Activated naive CD4-positive, alpha-beta T cell treated with anti-CD3 and anti-CD28 coated beads, Interleukin-2, amount 10 ng/mL, durations not matched to agents 7 days and 5 days (primary cell): ENCODE data around the gene SDR39U1.
A peak's percentile ranks its signal among the peaks of the same experiment; 100 is the strongest.
"Not testable (repeated sequence)": the region's sequence is repeated elsewhere in the genome, so short reads cannot be mapped to it uniquely, and the experiment has no call there.

ENCODE experiments used
- CTCF ChIA-PET: fragments of 350-600 bp; sonication (Branson Sonifier 250); formaldehyde crosslinking; loops from one replicate; lab custom pipeline; 2021; ENCODE audit warnings: antibody characterized with exemption; lab: Charles Lee
- DNase-seq: peaks from one replicate; pipeline ENCODE4 v3.0.0-alpha.2; 2020
- H3K27ac Mint-ChIP-seq: one replicate; pipeline ENCODE4 v1.8.0; 2021; ENCODE audit warnings: mild to moderate bottlenecking, moderate library complexity, mixed read lengths
- H3K27me3 Mint-ChIP-seq: one replicate; pipeline ENCODE4 v1.8.0; 2021; ENCODE audit warnings: mild to moderate bottlenecking, mixed read lengths
- H3K36me3 Mint-ChIP-seq: one replicate; pipeline ENCODE4 v1.8.0; 2021; ENCODE audit warnings: mixed read lengths
- H3K4me1 Mint-ChIP-seq: one replicate; pipeline ENCODE4 v1.8.0; 2021; ENCODE audit warnings: mixed read lengths
- H3K4me3 Mint-ChIP-seq: one replicate; pipeline ENCODE4 v1.8.0; 2021; ENCODE audit warnings: mild to moderate bottlenecking, moderate library complexity, mixed read lengths
- H3K9me3 Mint-ChIP-seq: one replicate; pipeline ENCODE4 v1.8.0; 2021; ENCODE audit warnings: mixed read lengths

The SDR39U1 gene

DNA sequence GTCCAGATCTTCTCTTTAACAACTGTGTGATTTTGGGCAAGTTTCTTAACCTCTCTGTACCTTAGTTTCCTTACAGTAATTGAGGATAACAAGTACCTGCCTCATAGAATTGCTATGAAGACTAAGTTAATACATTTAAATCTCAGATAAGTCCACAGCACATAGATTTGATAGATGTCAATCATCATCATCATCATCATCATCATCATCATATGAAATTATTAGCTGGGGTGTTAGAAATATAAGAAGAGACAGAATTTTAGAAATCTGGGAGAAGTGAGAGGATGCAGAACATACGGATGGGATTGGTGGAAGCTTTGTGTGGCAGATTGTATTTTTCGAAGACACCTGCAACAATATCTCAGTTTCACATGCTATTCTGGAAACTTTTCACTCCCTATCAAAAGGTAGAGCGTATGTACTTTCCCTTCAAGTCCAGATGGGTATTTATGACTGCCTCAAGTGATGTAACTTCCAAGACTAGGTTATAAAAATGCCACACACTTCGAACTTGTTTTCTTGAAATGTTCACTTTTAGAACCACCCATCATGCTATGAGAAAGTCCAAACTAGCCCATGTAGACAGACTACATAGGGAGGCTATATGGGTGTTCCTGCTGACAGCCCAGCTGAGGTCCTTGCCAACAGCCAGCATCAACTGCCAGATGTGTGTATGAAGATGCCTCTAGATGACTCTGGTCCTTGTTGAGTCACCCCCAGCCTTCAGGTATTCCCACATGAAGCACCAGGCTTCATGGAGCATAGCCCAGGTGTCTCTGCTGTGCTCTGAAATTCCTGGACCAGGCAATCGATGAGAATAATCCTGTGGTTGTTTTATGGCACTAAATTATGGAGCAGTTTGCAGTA lies 20.7 kb upstream of the SDR39U1 start:
- H3K9me3 Mint-ChIP-seq = peaks cover 4% of the 10 kb centered on the region
- no peaks in the 10 kb centered on the region for H3K27me3 Mint-ChIP-seq
- CTCF ChIA-PET = no interaction called here
- H3K4me1 Mint-ChIP-seq = peaks cover 35% of the 10 kb centered on the region
- no peak overlapping the region for H3K4me3 Mint-ChIP-seq
- peaks cover 14% of the 10 kb centered on the region for H3K36me3 Mint-ChIP-seq
- H3K27ac Mint-ChIP-seq = no peak overlapping the region
- DNase-seq = no peak

DNA sequence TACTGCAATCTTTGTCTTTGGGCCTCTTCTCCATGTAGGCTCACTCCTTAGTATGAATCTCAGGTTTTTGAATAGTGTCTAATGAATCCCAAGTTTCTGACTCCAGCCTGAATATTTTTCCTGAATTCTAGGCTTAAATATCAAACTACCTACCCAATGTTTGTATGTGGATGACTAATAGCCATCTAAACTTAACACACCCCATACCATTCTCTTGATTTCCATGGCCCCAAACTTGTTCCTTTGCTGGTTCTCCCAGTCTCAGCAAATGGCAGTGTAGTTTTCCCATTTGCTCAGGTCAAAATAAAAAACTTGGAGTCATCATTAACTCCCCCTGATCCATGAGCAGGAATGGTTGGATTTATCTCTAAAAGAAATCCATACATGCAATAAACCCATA lies 18.8 kb upstream of the SDR39U1 start:
- CTCF ChIA-PET = interaction anchor here (1.0 kb wide), 1 partner anchor 20 kb away, joined by 3 read pairs; no protein-coding TSS in a partner anchor
- no peak overlapping the region for H3K27ac Mint-ChIP-seq

DNA sequence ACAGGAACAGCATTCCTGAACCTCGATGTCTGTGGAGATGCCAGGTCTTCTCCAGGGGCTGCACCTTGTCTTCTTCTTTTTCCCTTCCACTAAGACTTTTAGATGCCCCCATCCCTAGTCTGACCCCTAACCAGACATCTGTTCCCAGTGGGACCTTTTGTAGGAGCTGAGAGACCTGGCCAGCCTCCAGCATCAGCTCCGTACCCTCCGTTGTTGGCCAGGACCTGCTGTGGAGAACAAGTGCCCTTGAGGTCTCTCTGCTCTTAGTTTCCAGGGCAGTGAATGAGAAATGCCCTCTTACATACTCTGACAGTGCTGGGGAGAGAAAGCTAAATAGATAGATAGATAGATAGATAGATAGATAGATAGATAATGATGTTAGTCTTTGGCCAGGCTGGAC lies 16.8 kb upstream of the SDR39U1 start:
- Mint-ChIP-seq H3K4me3 (no peak overlapping the region), H3K27me3 (no peaks in the 10 kb centered on the region), H3K36me3 (peaks cover 9% of the 10 kb centered on the region), H3K27ac (no peak overlapping the region), H3K9me3 (peaks cover 8% of the 10 kb centered on the region), H3K4me1 (peaks cover 19% of the 10 kb centered on the region)
- CTCF ChIA-PET = no interaction called here
- DNase-seq = no peak

More for the DNA sequence above, 18.8 kb upstream of the SDR39U1 start:
- Mint-ChIP-seq H3K4me1 (peaks cover 37% of the 10 kb centered on the region), H3K36me3 (peaks cover 7% of the 10 kb centered on the region), H3K27me3 (no peaks in the 10 kb centered on the region), H3K9me3 (peaks cover 4% of the 10 kb centered on the region), H3K4me3 (no peak overlapping the region)
- DNase-seq = no peak

DNA sequence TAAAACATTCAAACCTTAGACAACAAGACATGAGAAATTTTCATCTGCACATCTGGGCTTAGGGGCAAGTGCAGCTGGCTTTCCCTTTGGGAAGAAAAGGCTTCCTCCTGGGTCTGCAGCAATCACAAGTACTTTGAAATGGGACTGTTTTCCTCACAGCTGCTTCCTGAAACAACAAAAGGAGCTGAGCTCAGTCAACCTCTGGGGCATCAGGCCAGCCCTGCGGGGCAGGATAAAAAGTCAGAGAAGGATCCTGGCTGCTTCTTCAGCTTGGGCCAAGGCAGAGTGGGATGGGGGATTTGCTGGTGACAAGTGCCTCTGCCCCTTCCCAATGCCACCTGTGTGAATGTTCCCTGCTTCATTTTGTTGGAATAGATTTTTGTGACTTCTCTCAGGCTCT lies 16.2 kb upstream of the SDR39U1 start:
- peaks cover 14% of the 10 kb centered on the region for H3K36me3 Mint-ChIP-seq
- DNase-seq = no peak
- CTCF ChIA-PET = interaction anchor here (1.7 kb wide), 1 partner anchor 25 kb away, joined by 6 read pairs; no protein-coding TSS in a partner anchor

DNA sequence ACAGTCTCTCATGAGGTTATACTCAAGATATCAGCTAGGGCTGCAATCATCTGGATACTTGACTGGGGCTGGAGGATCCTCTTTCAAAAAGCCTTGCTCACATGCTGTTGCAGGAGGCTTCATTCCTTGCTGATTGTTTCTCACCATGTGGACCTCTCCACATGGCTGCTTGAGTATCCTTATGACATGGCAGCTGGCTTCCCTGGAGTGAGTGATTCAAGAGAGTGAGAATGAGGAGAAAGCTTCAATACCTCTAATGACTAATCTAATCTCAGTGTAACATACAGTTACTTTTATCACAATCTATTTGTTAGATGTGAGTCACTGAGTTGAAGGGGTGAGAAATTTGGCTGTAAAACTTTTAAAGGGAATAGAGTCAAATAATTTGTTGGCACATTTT lies 14.4 kb upstream of the SDR39U1 start:
- peaks cover 18% of the 10 kb centered on the region for H3K9me3 Mint-ChIP-seq
- no peak overlapping the region for H3K4me3 Mint-ChIP-seq
- no peak overlapping the region for H3K27ac Mint-ChIP-seq
- H3K27me3 Mint-ChIP-seq = no peaks in the 10 kb centered on the region
- peaks cover 22% of the 10 kb centered on the region for H3K36me3 Mint-ChIP-seq
- H3K4me1 Mint-ChIP-seq = peaks cover 11% of the 10 kb centered on the region
- CTCF ChIA-PET = interaction anchor here (0.5 to 1.7 kb wide), 2 partner anchors 26 to 125 kb away, joined by 3 to 6 read pairs; no protein-coding TSS in a partner anchor
- no peak for DNase-seq

More for the DNA sequence above, 16.2 kb upstream of the SDR39U1 start:
- peaks cover 18% of the 10 kb centered on the region for H3K4me1 Mint-ChIP-seq
- H3K27me3 Mint-ChIP-seq = no peaks in the 10 kb centered on the region
- H3K27ac Mint-ChIP-seq = no peak overlapping the region
- H3K4me3 Mint-ChIP-seq = no peak overlapping the region
- peaks cover 13% of the 10 kb centered on the region for H3K9me3 Mint-ChIP-seq

DNA sequence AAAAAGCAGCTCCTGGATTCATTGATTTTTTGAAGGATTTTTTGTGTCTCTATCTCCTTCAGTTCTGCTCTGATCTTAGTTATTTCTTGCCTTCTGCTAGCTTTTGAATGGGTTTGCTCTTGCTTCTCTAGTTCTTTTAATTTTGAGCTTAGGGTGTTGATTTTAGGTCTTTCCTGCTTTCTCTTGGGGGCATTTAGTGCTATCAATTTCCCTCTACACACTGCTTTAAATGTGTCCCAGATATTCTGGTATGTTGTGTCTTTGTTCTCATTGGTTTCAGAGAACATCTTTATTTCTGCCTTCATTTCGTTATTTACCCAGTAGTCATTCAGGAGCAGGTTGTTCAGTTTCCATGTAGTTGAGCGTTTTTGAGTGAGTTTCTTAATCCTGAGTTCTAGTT lies 8.3 kb upstream of the SDR39U1 start:
- not testable (repeated sequence) for H3K4me1 Mint-ChIP-seq

DNA sequence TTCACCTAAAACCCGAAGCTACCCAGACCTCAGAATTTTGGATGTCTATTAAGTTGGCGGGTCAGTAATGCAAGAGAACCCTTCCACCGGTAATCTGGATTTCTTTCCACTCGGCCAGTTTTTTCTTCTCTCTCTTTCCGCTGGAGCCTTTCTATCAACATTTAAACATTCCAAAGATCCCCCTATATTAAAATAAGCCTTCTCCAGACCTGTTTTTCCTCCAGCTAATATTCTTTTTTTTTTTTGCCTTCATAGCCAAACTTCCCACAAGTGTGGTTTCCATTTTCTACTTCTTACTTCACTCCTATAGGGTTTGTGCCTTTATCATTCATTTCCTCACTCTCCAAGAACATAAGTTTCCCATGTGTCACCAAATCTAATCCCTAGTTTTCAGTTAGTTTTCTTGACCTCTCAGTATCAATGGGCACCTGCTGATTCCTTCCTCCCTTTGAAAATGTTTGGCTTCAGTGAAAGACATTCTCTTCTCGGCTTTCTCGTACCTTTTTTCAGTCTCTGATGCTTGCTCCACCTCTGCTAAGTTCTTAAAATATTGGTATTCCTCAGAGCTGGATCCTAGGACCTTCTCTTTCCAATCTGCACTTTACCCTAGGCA lies 583 bp upstream of the SDR39U1 start:
- CTCF ChIA-PET = interaction anchor here (0.7 to 4.0 kb wide), 2 partner anchors 12 to 362 kb away, joined by 3 to 35 read pairs; partner anchors contain the start of gene KHNYN
- peaks cover 46% of the 10 kb centered on the region for H3K36me3 Mint-ChIP-seq
- H3K27ac Mint-ChIP-seq = peak overlapping the region; percentile 98
- peak overlapping the region; percentile 97 for H3K4me3 Mint-ChIP-seq
- peaks cover 48% of the 10 kb centered on the region for H3K4me1 Mint-ChIP-seq
- no peak for DNase-seq
- H3K27me3 Mint-ChIP-seq = no peaks in the 10 kb centered on the region
- H3K9me3 Mint-ChIP-seq = no peaks in the 10 kb centered on the region

More for the DNA sequence above, 8.3 kb upstream of the SDR39U1 start:
- H3K27ac Mint-ChIP-seq, H3K27me3 Mint-ChIP-seq, H3K4me3 Mint-ChIP-seq, CTCF ChIA-PET, DNase-seq: not testable (repeated sequence)
- peaks cover 18% of the 10 kb centered on the region for H3K9me3 Mint-ChIP-seq
- peaks cover 29% of the 10 kb centered on the region for H3K36me3 Mint-ChIP-seq

DNA sequence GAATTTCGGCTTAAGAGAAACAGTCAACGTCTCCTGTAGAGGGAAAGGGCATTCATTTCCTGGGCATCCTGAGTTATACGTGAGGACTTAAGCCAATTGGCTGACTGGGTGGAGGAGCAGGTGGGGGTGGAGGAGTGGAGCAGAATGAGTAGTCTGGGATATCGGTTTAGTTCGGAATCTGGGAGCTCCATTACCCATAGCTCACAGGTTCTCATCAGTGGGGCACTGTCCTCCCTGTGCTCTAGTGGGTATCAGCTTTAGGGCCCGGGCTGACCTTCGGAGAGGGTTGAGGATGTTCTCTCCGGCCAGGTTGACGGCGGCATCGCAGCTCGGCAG lies 704 bp downstream of the SDR39U1 start:
- Mint-ChIP-seq H3K27ac (peak overlapping the region; percentile 98), H3K9me3 (no peaks in the 10 kb centered on the region), H3K4me1 (peaks cover 60% of the 10 kb centered on the region), H3K27me3 (no peaks in the 10 kb centered on the region), H3K36me3 (peaks cover 51% of the 10 kb centered on the region), H3K4me3 (peak overlapping the region; percentile 97)
- CTCF ChIA-PET = interaction anchor here (1.2 to 4.0 kb wide), 5 partner anchors 9 to 113 kb away, joined by 3 to 35 read pairs (median 4); partner anchors contain the start of gene KHNYN
- no peak for DNase-seq

DNA sequence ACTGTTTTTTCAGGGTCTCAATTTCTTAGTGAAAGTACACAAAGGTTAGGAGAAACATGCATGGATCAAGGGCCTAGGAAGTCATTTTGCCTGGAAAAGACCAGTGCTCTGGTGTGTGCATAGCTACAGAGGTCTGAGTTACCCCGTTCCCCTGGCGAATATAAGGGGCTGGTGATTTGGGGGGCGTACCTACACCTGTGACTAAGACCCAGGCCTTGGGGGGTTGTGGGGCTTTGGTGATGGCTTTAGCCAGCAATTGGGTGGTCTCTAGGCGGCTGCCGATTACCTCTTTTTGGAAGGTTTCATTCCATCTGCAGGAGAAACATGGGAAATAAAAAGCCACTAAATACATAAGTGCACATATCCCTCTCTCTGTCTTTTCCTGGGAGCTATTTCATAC lies 1.1 kb downstream of the SDR39U1 start:
- Mint-ChIP-seq H3K9me3 (no peaks in the 10 kb centered on the region), H3K27ac (peak overlapping the region; percentile 98), H3K4me3 (peak overlapping the region; percentile 97), H3K4me1 (peaks cover 64% of the 10 kb centered on the region), H3K36me3 (peaks cover 55% of the 10 kb centered on the region), H3K27me3 (no peaks in the 10 kb centered on the region)
- no peak for DNase-seq
- CTCF ChIA-PET = interaction anchor here (1.2 to 4.0 kb wide), 5 partner anchors 8 to 112 kb away, joined by 3 to 35 read pairs (median 4); partner anchors contain the start of gene KHNYN

DNA sequence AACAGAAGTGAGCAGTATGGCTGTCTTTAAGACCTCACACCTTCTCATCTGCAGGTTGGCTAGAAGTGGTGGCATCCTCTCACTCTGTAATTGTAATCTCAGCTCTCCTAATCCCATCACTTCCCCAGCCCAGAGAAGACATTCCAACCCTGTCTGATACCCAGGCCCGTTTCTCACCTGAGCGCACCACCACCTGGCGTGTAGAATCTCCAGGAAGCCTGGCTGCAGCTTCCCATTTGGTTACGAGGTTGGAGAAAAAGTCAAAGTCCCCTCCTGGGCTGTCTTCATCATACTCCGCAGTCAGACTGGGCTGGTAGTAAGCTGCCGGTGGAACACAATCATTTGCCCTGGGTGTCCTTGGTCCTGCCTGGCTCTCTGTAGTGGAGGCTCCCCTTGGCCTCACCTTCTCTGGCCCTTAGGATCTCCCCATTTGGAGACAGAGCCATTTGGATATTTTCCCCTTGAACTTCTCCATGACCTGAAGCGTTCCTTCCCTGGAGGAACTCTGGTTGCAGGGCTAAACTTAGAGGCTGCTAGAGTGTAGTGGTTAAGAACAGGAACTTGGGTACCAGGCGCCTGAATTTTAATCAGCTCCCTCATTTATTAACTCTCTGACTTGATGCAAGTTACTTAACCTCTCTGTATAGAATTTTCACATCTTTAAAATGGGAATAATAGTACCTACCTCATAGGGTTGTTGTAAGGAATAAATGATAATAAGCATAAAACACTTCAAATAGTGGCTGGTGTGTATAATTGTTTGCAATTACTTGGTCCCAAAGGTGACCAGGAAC lies 1.8 kb downstream of the SDR39U1 start:
- peak overlapping the region; percentile 98 for H3K27ac Mint-ChIP-seq
- H3K36me3 Mint-ChIP-seq = peaks cover 57% of the 10 kb centered on the region
- H3K4me1 Mint-ChIP-seq = peaks cover 70% of the 10 kb centered on the region
- H3K9me3 Mint-ChIP-seq = no peaks in the 10 kb centered on the region
- H3K27me3 Mint-ChIP-seq = no peaks in the 10 kb centered on the region
- no peak for DNase-seq
- peak overlapping the region; percentile 97 for H3K4me3 Mint-ChIP-seq
- CTCF ChIA-PET = interaction anchor here (1.2 to 4.0 kb wide), 5 partner anchors 8 to 112 kb away, joined by 3 to 35 read pairs (median 4); partner anchors contain the start of gene KHNYN

DNA sequence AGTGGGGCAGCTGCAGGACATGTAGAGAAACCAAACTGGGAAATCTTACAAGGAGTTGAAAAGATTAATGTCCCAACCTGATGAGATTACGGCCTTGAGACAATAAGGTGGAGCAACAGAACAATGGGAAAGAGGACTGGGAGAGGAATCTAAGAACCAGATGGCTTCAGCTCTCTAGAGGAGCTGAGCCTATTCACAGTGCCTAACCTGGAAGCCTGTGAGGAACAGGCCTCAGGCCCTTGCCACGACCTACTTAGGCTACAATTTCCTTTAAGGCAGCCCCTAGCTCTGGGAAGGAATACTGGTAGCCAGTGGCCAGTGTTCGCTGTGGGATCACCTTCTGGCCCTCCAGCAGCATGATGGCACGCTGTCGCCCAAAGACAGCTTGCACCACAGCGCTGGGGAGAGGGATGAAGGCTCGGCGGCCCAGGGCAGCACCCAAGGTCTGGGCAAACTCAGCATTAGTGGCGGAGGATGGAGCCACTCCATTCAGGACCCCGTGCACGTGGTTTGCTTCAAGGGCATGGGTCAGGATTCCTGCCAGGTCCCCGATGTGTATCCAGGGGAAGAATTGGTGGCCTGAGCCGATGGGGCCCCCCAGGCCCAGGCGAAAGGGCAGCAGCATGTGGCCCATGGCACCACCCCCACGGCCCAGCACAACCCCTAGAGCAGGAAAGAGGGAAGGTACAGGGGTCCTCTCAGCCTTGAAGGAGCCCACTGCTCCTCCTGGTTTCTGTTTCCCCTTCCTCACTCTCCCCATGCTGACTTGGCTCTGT lies 2.6 kb downstream of the SDR39U1 start:
- H3K27me3 Mint-ChIP-seq = no peaks in the 10 kb centered on the region
- H3K4me1 Mint-ChIP-seq = peaks cover 78% of the 10 kb centered on the region
- H3K27ac Mint-ChIP-seq = no peak overlapping the region
- DNase-seq = no peak
- no peak overlapping the region for H3K4me3 Mint-ChIP-seq
- CTCF ChIA-PET = interaction anchor here (3.9 to 4.0 kb wide), 2 partner anchors 9 to 107 kb away, joined by 20 to 35 read pairs; partner anchors contain the start of gene KHNYN
- no peaks in the 10 kb centered on the region for H3K9me3 Mint-ChIP-seq
- peaks cover 64% of the 10 kb centered on the region for H3K36me3 Mint-ChIP-seq

DNA sequence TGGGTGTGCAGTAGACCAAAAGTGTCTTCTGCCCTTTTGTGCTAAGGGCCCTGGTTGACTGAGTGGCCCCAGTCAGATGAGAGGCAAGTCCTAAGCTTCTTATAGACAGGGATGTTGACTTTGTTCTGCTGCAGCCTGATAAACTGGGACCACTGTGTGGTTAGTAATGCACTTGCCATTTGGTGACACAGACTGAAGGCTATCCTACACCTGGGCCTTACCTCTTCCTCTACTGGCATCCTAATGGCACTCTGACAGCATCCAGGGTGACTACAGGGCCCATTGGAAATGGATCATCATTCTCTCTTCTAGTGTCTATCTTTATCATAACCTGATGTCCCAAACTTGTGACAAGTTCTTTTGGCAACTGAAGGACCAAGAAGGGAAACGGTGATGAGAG lies 3.3 kb downstream of the SDR39U1 start:
- Mint-ChIP-seq H3K4me3 (no peak overlapping the region), H3K4me1 (peaks cover 79% of the 10 kb centered on the region), H3K9me3 (no peaks in the 10 kb centered on the region), H3K36me3 (peaks cover 68% of the 10 kb centered on the region), H3K27me3 (no peaks in the 10 kb centered on the region), H3K27ac (peak overlapping the region; percentile 69)
- CTCF ChIA-PET = interaction anchor here (3.9 kb wide), 1 partner anchor 106 kb away, joined by 20 read pairs; no protein-coding TSS in a partner anchor
- no peak for DNase-seq
